HG03354 (cell line): ENCODE data around the gene AMY2A.
"Not testable (repeated sequence)": the region's sequence is repeated elsewhere in the genome, so short reads cannot be mapped to it uniquely, and the experiment has no call there.

Experiments used
- ATAC-seq: cut with Tn5 transposase; IDR thresholded peaks from one replicate; pipeline ENCODE4 v1.9.1; 2021; ENCODE audit warnings: mild to moderate bottlenecking; ENCODE audit not compliant: unreplicated experiment, poor library complexity, severe bottlenecking

The AMY2A gene

DNA sequence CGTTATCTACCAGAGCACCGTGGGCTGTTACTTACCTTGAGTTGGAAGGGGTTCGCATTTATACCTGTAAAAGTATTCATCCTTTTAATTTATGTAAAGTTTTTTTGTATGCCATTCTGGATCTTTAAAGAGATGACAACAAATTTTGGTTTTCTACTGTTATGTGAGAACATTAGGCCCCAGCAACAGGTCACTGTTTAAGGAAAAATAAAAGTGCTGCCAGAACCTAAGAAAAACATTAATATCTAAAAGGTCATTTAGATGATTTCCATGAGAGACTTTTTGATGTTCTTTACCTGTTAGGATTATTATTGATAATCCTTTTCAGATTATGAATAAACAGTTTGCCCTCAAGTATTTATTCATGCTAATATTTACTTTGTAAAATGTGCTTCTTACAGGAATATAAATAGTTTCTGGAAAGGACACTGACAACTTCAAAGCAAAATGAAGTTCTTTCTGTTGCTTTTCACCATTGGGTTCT is at the start of gene AMY2A:
AMY2A (plus strand) TSS at position 434 of the 484 bp plus-strand sequence; CDS start at position 448, 14 bp downstream.
- ATAC-seq = not testable (repeated sequence)

DNA sequence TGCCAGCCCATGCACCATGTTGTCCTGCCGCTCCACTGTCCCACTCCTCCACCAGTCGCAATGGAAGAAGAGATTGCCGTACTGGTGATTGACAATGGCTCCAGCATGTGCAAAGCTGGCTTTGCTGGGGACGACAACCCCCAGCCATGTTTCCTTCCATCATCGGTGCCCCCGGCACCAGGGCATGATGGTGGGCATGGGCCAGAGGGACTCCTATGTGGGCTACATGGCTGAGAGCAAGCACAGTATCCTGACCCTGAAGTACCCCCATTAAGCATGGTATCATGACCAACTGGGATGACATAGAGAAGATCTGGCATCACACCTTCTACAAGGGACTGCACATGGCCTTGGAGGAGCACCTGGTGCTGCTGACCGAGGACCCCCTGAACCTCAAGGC is 47.7 kb upstream of the AMY2A start:
- no peak for ATAC-seq

DNA sequence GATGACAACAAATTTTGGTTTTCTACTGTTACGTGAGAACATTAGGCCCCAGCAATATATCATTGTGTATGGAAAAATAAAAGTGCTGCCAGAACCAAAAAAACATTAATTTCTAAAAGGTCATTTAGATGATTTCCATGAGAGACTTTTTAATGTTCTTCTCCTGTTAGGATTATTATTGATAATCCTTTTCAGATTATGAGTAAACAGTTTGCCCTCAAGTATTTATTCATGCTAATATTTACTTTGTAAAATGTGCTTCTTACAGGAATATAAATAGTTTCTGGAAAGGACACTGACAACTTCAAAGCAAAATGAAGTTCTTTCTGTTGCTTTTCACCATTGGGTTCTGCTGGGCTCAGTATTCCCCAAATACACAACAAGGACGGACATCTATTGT is 45.9 kb upstream of the AMY2A start, which contains the start of gene AMY2B:
AMY2B (plus strand) TSS at position 301 of the 400 bp plus-strand sequence; CDS start at position 315, 14 bp downstream.
- not testable (repeated sequence) for ATAC-seq

DNA sequence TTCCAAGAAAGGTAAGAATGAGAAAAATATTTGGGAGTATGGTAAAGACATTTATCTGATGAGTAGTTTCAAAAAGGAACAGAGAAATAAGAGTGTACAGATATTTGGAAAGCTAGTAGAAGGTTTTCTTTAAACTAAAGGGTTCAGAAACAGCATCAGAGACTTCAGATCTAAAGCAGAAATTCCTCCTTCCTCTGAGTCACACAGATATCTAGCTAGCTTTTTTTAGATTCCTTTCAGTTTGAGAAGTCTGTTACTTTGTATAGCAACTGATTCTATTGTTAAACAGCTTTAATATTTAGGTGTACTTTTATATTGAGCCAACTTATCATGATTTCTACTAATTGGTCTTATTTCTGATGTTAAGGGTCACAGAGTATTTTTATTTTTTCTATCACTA is 41.2 kb upstream of the AMY2A start:
- ATAC-seq = no peak

DNA sequence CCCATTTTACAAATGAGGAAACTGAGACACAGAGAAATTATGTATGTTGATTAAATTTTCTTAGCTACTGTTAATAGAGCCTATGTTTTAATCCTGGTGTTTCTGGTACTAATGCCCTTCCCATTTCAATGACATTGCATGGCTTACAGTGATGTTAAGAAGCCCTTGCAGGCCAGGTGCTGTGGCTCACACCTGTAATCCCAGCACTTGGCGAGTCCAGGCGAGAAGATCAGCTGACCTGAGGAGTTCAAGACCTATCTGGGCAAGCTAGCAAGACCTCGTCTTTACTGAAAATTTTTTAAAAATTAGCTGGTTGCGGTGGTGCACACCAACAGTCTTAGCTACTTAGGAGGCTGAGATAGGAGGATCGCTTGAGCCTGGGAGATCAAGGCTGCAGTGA is 40.4 kb upstream of the AMY2A start:
- not testable (repeated sequence) for ATAC-seq

DNA sequence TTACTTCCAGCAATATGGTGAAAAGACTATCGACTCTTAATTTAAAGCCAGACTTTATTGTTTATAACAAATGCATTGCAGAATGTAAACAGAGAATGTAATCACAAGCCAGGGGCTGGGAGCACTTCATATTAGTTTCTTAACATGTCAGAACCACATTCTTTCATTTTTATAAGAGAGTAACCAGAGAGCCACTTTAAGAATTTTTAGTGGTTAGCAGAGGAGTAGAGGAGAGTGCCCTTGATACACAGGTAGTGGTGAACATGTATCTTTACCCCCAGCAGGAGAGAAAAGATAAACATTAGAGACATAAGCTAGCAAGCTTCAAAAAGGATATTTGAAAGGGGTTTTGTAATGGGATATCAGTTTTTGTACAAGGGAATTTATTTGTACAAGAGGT is 34.8 kb upstream of the AMY2A start:
- ATAC-seq = no peak

DNA sequence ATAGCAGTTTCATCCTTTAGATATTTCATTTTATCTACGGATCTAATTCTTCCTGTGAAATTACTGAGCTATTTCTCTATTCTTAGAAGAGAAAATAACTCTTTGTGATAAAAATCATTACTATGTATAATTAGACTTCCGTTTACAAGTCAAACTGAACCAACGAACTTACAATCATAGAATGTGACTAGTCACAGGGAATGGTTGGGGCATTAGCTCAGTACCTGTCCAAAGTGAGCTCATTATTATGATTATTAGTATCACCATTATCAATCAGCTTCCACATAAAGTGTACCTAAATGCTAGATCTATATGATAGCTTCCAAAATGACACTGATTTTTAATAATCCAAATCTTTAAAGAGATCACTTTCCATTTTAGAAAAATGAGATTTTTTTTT is 33.3 kb upstream of the AMY2A start:
- no peak for ATAC-seq

DNA sequence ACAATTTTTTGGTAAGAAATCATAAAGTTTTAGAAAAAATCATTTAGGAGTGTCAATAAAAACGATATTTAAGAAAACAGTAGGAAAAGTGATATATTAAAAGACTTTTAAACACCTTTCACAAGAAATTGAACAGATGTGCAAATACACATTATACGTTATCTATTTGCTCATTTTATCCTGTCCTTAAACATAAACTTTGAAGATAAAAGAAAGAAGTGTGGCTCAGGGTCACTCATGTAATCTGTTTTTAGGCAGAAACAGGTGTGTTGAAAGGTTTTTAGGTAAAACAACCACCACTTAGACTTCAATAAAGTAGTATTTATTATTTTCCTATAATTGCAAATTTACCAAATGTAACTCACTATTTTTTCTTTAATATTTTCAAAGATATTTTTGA is 32.7 kb upstream of the AMY2A start:
- no peak for ATAC-seq

DNA sequence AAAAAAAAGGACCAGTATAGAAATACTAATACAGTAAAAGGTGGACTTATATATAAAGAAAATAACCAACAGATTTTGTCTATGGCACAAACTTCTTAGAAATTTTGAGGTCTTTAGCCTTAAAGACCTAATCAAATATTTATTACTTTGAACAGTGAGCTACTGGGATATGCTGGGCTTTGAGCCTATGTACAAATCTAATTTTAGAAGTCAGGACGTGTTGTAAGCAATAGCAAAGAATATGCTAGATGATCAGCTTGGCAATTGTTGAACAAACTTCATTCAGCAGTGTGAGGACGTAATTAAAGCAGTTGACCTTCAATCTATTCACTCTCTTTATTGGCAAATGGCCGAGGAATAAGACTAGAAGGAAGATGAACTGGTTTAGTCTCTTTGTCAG is 14.5 kb upstream of the AMY2A start:
- not testable (repeated sequence) for ATAC-seq

DNA sequence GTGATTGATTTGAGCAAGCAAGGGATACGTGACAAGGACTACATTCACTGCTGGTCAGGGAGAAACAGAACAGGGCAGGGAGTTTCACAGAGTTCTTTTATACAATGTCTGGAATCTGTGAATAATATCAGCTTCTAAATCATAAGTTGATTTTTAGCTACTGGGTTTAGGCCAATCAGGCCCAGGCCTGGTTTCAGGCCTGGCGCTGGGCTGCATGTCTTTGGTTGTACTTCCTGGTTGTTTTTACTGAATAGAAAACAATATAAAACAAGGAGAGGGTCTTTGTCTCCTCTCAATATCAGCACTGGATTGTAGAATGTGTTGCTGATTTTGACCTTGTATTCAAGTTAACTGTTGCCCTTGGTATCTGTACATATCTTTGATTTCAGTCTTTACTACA is 865 bp upstream of the AMY2A start:
- ATAC-seq = no peak

DNA sequence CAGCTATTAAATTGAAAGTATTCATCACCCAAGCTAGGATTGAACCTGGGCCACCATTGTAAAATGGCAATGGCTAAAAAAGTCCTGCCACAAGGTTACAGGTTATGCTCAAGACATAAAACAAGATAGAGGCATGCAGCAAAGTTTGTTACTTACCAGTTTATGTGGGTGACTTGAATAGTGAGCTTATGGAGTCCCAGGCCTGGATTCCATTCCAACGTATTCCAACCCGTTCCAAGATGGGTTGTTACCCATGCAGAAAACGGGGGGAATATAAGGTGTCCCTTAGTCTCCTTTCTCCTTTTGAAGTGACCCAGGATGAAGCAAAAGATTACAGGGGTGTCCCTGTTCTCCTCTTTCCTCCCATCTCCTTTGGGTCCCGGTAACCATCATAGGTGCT is 10.2 kb downstream of the AMY2A start:
- not testable (repeated sequence) for ATAC-seq

DNA sequence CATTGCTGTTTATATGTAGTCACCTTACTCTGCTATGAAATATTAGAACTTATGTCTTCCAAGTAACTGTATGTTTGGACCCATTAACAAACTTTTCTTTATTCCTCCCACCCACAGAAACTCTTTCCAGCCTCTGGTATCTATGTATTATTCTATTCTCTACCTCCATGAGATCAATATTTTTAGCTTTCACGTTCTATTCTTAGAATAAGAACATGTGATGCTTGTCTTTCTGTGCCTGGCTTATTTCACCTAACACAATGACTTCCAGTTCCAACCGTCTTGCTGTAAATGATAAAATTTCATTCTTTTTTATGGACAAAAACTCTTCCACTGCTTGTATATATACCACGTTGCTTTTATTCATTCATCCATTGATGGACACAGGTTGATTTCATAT is 24.0 kb downstream of the AMY2A start:
- ATAC-seq = not testable (repeated sequence)

DNA sequence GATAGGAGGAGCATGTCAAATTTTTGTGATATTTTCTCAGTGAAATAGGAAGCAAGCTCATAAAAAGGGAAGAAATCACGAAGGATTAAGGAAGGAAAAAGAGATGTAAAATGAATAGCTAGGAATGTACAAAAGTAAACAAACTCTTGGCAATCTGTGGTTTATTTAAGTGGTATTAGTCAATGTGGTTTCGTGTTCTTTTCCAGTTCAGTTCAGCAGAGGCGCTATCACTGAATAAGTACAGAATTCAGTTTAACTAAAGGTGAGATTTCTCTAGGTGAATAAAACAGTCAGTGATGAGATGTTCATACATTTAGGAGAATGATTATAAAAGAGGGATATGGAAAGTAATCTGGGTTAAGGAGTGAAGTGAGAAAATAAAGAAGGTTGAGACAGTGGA is 26.7 kb downstream of the AMY2A start:
- ATAC-seq = not testable (repeated sequence)

DNA sequence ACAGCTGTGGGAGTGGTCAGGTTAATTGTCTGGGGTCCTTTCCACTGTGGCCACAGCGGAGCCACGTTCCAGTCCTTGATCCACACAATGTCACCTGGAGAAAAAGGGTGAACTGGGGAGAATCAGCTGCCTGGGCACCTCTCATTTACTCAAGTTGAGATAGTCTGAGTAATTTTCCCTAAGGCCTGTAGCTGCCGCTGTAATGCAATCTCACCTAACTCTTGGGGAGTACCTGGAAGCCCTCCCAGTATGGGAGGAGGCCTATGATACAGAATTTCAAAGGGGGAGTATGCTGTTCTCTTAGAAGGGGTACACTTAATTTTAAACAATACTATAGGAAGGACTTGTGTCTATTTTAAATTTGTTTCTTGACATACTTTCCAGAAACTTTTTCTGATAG is 33.1 kb downstream of the AMY2A start:
- not testable (repeated sequence) for ATAC-seq

DNA sequence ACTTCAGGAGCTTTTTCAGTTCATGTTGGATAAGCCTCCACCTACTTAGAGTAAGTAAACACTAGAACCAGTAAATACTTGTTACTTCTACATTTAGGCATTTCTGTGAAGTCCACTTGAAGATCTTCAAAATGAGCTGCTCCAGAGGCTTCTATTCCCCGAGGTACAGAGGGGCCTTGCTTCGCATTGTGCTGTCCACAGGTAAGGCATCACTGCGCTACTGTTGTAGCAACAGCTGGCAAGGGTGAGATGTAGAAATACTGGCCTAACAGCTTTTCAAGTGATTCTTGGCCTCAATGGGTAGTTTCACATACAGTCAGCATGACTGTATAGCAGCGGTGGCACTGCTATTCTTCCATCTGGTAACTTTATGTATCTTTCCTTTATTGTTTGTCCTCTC is 33.7 kb downstream of the AMY2A start:
- ATAC-seq = not testable (repeated sequence)

DNA sequence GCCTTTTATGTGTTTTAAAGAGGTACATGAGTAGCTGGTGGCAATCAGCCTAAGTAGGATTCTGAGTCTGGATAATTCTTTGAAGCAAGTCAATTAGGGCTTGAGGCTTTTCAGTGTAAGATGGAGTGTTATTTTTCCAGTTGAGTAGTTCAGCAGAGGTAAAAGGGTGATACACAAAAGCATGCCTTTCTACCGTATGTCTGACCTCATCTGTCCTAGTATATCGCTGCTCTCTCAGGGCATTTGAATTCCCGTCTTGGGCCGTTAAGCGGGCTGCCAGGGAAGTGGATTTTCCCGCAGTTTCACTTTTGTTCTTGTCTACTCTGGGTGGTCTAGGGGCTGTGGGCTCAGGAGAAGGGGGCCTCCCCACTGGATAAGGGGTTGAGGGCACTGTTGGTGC is 36.9 kb downstream of the AMY2A start:
- ATAC-seq = not testable (repeated sequence)

DNA sequence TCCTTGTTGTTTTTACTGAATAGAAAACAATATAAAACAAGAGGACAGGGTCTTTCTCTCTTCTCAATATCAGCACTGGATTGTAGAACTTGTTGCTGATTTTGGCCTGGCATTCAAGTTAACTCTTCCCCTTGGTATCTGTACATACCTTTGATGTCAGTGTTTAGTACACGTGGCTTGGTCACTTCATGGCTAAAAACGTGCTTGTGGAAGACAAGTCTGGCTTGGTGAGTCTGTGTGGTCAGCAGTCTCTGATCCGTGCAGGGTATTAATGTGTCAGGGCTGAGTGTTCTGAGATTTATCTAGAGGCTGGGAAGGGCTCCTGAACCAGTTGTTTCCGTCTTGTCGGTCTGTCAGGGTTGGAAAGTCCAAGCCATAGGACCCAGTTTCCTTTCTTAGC is 38.2 kb downstream of the AMY2A start, which contains the start of gene AMY1A:
AMY1A (plus strand) TSS at position 301 of the 400 bp plus-strand sequence. CDS start 571 bp downstream, outside the sequence.
- not testable (repeated sequence) for ATAC-seq
